HG02588 (cell line): ENCODE results near the gene SDC4.

Experiments
- ATAC-seq: cut with Tn5 transposase; IDR thresholded peaks from one replicate; pipeline ENCODE4 v1.9.1; 2021; ENCODE audit warnings: mild to moderate bottlenecking, moderate library complexity; ENCODE audit not compliant: unreplicated experiment

SDC4 gene

DNA sequence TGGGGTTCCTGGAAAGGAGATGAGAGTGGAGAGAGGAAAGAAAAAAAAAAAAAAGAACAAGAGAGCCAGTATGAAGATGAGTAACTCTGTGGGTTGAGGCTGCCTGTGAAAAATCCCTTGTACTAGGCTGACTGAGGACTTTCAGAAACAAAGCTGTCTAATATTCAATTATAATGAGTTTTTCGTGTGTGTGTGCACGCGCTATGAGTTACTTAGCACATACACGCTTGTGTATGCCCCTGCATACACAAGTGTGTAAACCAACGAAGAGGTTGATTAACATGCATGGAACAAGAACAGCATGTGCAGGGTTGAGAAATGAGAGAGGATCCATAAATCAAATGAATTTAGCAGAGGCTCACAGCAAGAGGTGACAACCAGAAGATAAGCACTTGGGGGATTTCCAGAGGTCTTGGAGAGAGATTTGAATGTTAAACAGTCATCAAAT is 46.4 kb downstream of the SDC4 start:
- no peak for ATAC-seq

- ATAC-seq: no peak
Observed at GRCh38 chr20:45300961-45301360, 47.3 kb downstream of the SDC4 start.

GRCh38 chr20:45299786-45300185 is 48.4 kb downstream of the SDC4 start:
- no peak for ATAC-seq

GRCh38 chr20:45297786-45298497 is 50.3 kb downstream of the SDC4 start:
- no peak for ATAC-seq

GRCh38 chr20:45294659-45295058 is 53.6 kb downstream of the SDC4 start:
- ATAC-seq: no peak

GRCh38 chr20:45294003-45294368 is 54.2 kb downstream of the SDC4 start:
- no peak for ATAC-seq

DNA sequence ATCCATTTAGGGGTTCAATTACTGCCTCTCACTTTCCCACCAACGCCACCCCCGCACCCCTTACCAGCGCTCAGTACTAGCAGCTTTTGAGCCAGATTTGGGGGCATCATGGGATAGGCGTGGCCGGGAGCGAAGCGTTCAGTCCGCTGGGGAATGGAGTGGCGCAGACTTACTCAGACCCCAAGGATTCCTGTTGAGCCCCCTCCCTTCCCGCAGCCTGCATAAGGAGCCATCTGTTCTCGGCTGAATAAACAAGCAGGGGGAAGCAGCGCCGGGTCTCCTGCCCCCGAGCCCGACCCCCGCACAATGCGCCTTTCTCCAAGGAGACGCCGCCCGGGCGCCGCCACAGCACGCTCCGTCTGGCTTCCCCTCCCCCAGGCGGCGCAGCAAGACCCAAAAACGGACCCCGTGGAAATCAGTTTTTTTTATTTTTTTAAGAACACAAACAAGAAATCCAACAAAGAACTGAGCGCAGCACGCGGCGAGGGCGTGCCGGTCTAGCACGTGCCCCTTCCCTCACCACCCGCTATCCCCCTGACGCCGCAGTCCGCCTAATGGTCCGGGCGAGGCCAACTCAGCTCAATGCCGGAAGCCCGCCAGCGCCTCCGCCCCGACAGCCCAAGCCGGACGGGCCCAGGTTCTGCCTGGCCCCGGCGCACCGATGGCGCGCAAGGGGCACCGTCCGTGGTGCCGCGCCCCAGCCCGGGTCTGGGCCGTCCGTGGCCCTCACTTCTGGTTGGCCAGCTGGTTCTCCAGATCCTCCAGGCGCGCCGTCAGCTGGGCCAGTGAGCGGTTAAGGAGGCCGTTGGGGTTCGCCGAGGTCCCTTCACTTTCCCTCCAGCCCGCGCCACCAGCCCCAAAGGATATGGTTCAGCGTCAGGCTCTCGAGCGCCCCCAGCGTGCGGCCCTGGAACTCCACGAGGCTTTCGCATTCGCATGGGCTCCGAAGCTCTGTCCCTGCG is 54.9 kb downstream of the SDC4 start:
- ATAC-seq: peak; percentile 51

- no peak for ATAC-seq
Observed at GRCh38 chr20:45292343-45292742, 55.9 kb downstream of the SDC4 start.

DNA sequence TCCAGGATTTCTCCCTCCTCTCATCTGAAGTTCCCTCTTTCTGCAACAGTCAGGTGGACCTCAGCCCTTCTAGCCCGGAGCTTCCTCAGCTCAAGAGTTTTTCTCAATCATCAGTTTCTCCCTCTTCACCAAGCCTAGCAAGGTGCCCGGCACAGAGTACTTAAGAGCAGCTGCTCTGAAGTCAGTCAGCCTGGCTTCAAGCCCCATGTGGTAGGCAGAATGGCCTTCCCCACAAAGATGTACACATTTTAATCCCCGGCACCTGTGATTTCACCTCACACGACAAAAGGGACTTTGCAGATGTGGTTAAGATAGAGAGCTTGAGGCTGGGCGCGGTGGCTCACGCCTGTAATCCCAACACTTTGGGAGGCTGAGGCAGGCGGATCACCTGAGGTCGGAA is 56.7 kb downstream of the SDC4 start:
- no peak for ATAC-seq

DNA sequence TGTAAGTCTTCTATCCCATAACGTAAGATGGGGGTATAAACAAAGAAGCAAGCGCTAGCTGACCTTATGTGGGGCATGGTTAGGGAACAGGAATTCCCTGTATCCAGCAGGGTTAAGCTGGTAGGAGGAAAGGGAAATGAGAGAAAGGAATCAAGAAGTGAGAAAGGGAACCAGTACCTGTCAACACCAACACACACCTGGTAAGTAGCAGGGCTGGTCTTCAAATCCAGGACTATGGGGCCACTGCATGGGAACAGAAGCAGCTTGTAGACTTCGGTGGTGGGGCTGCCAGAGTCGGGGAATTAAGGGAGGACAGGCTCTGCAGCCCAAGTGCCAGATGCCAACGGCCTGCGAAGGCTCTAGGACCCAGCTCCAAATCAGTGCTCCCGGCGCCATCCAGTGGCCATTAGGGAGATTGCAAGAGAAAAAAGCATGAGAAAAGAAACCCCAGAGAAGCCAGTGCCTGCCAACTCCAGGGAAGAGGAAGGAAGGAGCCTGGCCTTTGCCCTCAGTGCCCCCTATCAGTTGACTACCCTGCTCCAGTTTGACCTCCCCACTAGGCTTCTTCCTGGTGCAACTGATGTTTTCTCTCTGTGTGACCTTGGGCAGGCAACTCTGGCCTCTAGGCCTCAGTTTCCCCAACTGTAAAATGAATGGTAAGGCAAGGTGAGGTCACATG is 57.4 kb downstream of the SDC4 start:
- no peak for ATAC-seq

DNA sequence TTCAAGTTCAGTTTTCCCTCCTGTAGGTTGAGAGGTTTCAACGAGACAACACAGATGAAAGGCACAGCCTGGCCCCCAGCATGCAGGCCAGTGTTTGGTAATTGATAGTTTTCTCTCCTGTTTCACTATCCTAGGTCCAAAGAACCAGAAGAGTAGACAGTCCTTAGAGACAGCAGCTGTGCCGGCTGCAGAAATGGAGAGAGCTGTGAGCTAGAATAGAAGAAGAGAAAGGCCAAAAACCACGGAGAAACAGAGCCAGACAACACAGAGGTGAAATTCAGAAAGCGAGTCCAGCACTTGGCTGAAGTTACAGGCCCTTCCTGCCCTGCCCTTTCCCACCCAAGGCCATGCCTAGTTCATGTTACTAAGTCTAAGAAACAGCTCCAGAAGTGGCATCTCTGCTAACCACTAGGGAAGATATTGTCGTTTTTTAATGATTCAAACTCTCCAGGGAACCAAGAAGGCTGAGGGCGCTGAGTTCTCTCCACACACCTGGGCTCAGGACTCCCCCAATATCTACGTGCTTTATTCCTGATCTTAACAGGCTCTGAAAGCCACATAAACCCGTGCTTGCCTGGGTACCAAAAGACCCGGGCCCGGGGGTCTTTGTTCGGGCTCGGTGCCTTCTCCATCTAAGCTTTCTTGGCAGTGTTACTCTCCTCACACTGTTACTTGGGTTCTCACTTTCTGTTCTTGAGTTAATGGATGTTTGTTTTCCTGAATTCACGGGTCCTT is 58.1 kb downstream of the SDC4 start:
- no peak for ATAC-seq

- ATAC-seq: no peak
Observed at GRCh38 chr20:45288860-45289259, 59.4 kb downstream of the SDC4 start.

DNA sequence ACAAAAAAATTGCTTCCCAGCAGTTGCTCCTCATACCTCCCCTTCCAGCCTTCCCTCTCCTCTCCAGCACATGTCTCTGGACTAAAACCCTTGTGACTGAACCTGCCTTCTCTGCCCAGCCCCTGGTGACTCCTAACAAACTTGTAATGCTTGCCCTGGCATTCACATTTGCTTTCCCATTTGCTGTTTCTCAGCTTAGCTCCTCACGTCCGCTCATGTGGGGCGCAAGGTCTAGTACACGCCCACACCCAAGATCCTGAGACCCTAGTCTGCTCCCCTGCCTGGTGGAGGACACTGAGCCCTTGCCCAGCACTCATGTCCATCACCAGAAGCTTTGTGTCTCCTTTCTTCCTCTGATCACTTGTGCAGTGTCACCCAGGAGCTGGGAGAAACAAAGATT is 59.8 kb downstream of the SDC4 start:
- ATAC-seq: no peak

DNA sequence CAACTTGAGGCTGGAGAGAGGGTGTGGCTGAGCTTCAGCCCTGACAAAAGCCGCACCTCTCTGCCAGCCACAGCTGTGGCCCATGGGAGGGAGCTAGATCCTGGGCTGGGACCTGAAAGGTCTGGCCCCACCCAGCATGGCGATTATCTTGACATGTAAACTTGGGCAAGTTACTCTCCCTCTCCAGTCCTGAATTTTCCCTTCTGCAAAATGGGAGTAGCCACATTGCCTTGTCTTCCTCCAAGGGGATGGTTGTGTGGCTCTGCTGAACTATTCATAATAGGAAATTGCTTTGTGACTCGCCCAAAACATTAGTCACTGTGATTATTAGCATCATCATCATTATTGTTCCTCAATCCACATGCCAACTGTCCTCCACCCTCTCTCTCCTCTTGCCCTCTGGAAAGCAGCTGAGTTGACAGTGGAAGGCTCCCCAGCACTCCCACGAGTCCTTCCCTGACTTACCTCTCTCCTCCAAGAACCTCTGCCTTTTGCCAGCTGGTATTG is 64.6 kb downstream of the SDC4 start:
- no peak for ATAC-seq

DNA sequence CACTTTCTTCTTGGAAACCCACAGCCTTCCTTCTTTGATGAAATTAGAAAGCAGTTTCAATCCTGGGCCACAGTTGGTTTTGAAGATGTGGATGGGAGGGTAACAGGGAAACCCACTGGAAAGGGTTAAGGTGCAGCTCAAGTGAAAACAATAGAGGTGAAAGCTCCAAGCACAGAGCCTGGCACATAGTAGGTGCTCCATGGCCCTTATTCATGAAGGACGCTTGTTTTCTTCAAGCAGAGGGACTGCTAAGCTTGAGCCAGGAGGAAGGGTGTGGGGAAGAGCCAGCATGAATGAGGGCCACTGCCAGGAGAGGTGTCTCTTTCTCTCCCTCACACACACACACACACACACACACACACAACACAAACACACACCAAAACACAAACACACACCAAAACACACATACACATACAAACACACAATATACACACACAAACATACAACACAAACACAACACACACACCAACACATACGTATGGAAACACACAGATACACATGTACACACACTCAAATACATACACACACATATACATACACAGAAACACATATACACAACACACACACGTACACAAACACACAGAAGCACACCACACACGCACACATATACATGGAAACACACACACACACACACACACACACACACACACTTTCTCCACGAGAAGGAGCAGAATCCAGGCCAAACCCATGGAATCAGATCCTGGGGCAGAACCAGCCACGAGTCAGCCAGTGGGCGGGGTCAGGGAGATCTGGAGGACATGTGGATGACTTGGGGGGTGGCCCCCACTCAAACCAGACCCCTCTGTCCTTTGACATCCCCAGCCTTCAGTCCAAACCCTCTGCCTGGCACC is 65.3 kb downstream of the SDC4 start:
- ATAC-seq: no peak

DNA sequence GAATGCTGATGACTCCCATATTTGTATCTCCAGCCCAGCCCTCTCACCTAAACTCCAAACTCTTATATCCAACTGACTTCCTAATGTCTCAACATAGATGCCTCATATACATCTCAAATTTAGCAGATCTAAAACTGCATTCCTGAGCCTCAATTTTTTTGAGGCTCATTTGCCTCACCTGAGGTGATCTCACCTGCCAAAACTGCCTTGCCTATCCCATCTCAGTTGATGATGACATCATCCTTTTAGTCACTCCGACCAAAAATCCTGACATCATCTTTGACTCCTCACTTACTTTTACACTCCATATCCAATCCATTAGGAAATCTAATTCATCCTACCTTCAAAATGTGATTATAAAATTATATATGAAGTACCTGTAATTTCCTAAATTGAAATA is 68.2 kb downstream of the SDC4 start:
- ATAC-seq: no peak

GRCh38 chr20:45275338-45275737 is 72.9 kb downstream of the SDC4 start:
- no peak for ATAC-seq
